ENCODE results near the gene PHLDB2. TPM values are rescaled to one million over a fixed set of nuclear protein-coding genes. Genes with fewer than 3 reads are reported as not detected.

Gene PHLDB2
- total RNA-seq, 4 donors from 2014 or later = 12.9 to 34.7 (median 27.1) TPM

- H3K4me1 ChIP-seq = no peaks in the 10 kb centered on the region
- no peaks in the 10 kb centered on the region for H3K27me3 ChIP-seq
- H3K36me3 ChIP-seq = no peaks in the 10 kb centered on the region
- WGBS, 2 donors = 85 to 88% methylated on average over 6 of the region's 6 CpGs
- no peaks in the 10 kb centered on the region for H3K9me3 ChIP-seq
- TF ChIP-seq POLR2A (IDR thresholded peaks at IDR 0.05) (no peak), CTCF (IDR thresholded peaks at IDR 0.05) (no peak)
- H3K27ac ChIP-seq = no peak overlapping the region
- H3K4me3 ChIP-seq (replicated peaks in 1 of 3) = no peak overlapping the region
- intact Hi-C loops (cut with DNase I) = no loop called here
- no peak for DNase-seq
These were observed 13.0 kb downstream of the PHLDB2 start for GRCh38 chr3:111871809-111872623.

GRCh38 chr3:111872979-111873378 is 13.9 kb downstream of the PHLDB2 start:
- H3K27ac ChIP-seq = no peak overlapping the region
- H3K4me1 ChIP-seq = no peaks in the 10 kb centered on the region
- H3K9me3 ChIP-seq = no peaks in the 10 kb centered on the region
- intact Hi-C loops (cut with DNase I) = no loop called here
- TF ChIP-seq POLR2A (IDR thresholded peaks at IDR 0.05) (no peak), CTCF (IDR thresholded peaks at IDR 0.05) (no peak)
- no peak overlapping the region for H3K4me3 ChIP-seq (replicated peaks in 1 of 3)
- no peaks in the 10 kb centered on the region for H3K27me3 ChIP-seq
- 67 to 77% methylated on average over 2 of the region's 2 CpGs for WGBS, 2 donors
- no peak for DNase-seq
- H3K36me3 ChIP-seq = no peaks in the 10 kb centered on the region

- H3K4me3 ChIP-seq (replicated peaks in 1 of 3) = no peak overlapping the region
- H3K27me3 ChIP-seq = no peaks in the 10 kb centered on the region
- no peaks in the 10 kb centered on the region for H3K9me3 ChIP-seq
- H3K27ac ChIP-seq = no peak overlapping the region
- WGBS, 2 donors = 75 to 80% methylated on average over 2 of the region's 2 CpGs
- TF ChIP-seq CTCF (IDR thresholded peaks at IDR 0.05) = no peak
- H3K36me3 ChIP-seq = no peaks in the 10 kb centered on the region
- no peaks in the 10 kb centered on the region for H3K4me1 ChIP-seq
- intact Hi-C loops (cut with DNase I) = no loop called here
- no peak for DNase-seq
These were observed 15.2 kb downstream of the PHLDB2 start for GRCh38 chr3:111874177-111874820.

GRCh38 chr3:111881480-111881879 is 22.4 kb downstream of the PHLDB2 start:
- intact Hi-C loops (cut with DNase I) = no loop called here
- Histone ChIP-seq H3K27ac (no peak overlapping the region), H3K36me3 (no peaks in the 10 kb centered on the region), H3K4me1 (no peaks in the 10 kb centered on the region), H3K9me3 (no peaks in the 10 kb centered on the region), H3K27me3 (no peaks in the 10 kb centered on the region), H3K4me3 (replicated peaks in 1 of 3) (no peak overlapping the region)
- TF ChIP-seq POLR2A (IDR thresholded peaks at IDR 0.05) (no peak), CTCF (IDR thresholded peaks at IDR 0.05) (no peak)
- no peak for DNase-seq

- no peaks in the 10 kb centered on the region for H3K9me3 ChIP-seq
- no peaks in the 10 kb centered on the region for H3K27me3 ChIP-seq
- H3K36me3 ChIP-seq = no peaks in the 10 kb centered on the region
- H3K4me3 ChIP-seq (replicated peaks in 1 of 3) = no peak overlapping the region
- TF ChIP-seq POLR2A (IDR thresholded peaks at IDR 0.05) = no peak
- TF ChIP-seq CTCF (IDR thresholded peaks at IDR 0.05) = no peak
- DNase-seq = no peak
- intact Hi-C loops (cut with DNase I) = no loop called here
- H3K27ac ChIP-seq = no peak overlapping the region
- H3K4me1 ChIP-seq = no peaks in the 10 kb centered on the region
- 91 to 92% methylated on average over 2 of the region's 2 CpGs for WGBS, 2 donors
These were observed 23.1 kb downstream of the PHLDB2 start for GRCh38 chr3:111882194-111882593.
